HepG2 (cell line): Measurements from ENCODE around the gene C9orf43. TPM values are rescaled to one million over a fixed set of nuclear protein-coding genes. Genes with fewer than 3 reads are reported as not detected.

Source experiments
- ADNP ChIP-seq: sonication (generic); formaldehyde crosslinking; IDR thresholded peaks from 2 replicates; pipeline ENCODE4 v1.4.0; 2020; ENCODE audit warnings: missing genetic modification reagents
- ATF7 ChIP-seq, 2 experiments: fragments of 450-650 bp in 1 of 2; sonication (generic) in 1 of 2; formaldehyde crosslinking in 1 of 2; IDR thresholded peaks; 2 replicates each; pipeline versions ENCODE4 v1.4.0 to v1.6.1; 2016 to 2020; ENCODE audit warnings: antibody characterized with exemption in 1 of 2, mild to moderate bottlenecking in 1 of 2, missing genetic modification reagents in 1 of 2
- CCAR2 ChIP-seq: fragments of 200-400 bp; formaldehyde crosslinking; optimal IDR thresholded peaks from 2 replicates; pipeline ENCODE3; 2018; ENCODE audit warnings: low read depth, mild to moderate bottlenecking, low read length, moderate library complexity
- CSRNP1 ChIP-seq: sonication (generic); formaldehyde crosslinking; IDR thresholded peaks from 2 replicates; pipeline ENCODE4 v1.8.1; 2023; ENCODE audit warnings: mild to moderate bottlenecking, missing genetic modification reagents
- FOXK1 ChIP-seq: sonication (generic); formaldehyde crosslinking; IDR thresholded peaks from 2 replicates; pipeline ENCODE4 v1.4.0; 2020; ENCODE audit warnings: low read depth, missing genetic modification reagents, borderline replicate concordance
- GABPA ChIP-seq, 2 experiments: IDR thresholded peaks; 2 replicates each; pipeline ENCODE4 v1.6.1; 2011 to 2016; ENCODE audit warnings: low read depth in 2 of 2, low read length in 1 of 2, missing biosample characterization in 1 of 2, missing genetic modification characterization in 1 of 2
- HMG20A ChIP-seq: IDR thresholded peaks from 2 replicates; pipeline ENCODE4 v1.6.1; 2016; ENCODE audit warnings: borderline replicate concordance
- HMGXB4 ChIP-seq, 2 experiments: sonication (generic) in 1 of 2; formaldehyde crosslinking in 1 of 2; IDR thresholded peaks; 2 replicates each; pipeline versions ENCODE4 v1.4.0 to v1.6.1; 2018 to 2020; ENCODE audit warnings: missing genetic modification reagents in 2 of 2, borderline replicate concordance in 1 of 2, low read depth in 1 of 2, mild to moderate bottlenecking in 1 of 2, missing biosample characterization in 1 of 2
- HOXA3 ChIP-seq: sonication (generic); formaldehyde crosslinking; IDR thresholded peaks from 2 replicates; pipeline ENCODE4 v1.5.0; 2020; ENCODE audit warnings: missing genetic modification reagents
- HOXD1 ChIP-seq: sonication (generic); formaldehyde crosslinking; IDR thresholded peaks from 2 replicates; pipeline ENCODE4 v1.5.0; 2020; ENCODE audit warnings: missing genetic modification reagents
- KLF12 ChIP-seq: sonication (generic); formaldehyde crosslinking; IDR thresholded peaks from 2 replicates; pipeline ENCODE4 v1.4.0; 2020; ENCODE audit warnings: missing genetic modification reagents, borderline replicate concordance
- LCORL ChIP-seq, 2 experiments: fragments of 450-650 bp in 1 of 2; sonication (generic) in 1 of 2; formaldehyde crosslinking in 1 of 2; IDR thresholded peaks; 2 replicates each; pipeline versions ENCODE4 v1.5.0 to v1.6.1; 2017 to 2020; ENCODE audit warnings: antibody characterized with exemption in 1 of 2, missing genetic modification reagents in 1 of 2
- MATR3 ChIP-seq: sonication (generic); formaldehyde crosslinking; IDR thresholded peaks from 2 replicates; pipeline ENCODE4 v1.4.0; 2020; ENCODE audit warnings: missing genetic modification reagents
- MTA1 ChIP-seq: sonication (generic); formaldehyde crosslinking; IDR thresholded peaks from 2 replicates; pipeline ENCODE4 v1.4.0; 2020; ENCODE audit warnings: missing genetic modification reagents, mild to moderate bottlenecking, borderline replicate concordance
- MXI1 ChIP-seq: IDR thresholded peaks from 3 replicates; pipeline ENCODE4 v1.6.1; 2012; ENCODE audit warnings: low read depth, low read length, inconsistent platforms, borderline replicate concordance
- MZF1 ChIP-seq: sonication (generic); formaldehyde crosslinking; IDR thresholded peaks from 2 replicates; pipeline ENCODE4 v1.8.1; 2023; ENCODE audit warnings: mild to moderate bottlenecking, missing genetic modification reagents, borderline replicate concordance
- NFKB2 ChIP-seq: sonication (generic); formaldehyde crosslinking; IDR thresholded peaks from 2 replicates; pipeline ENCODE4 v1.4.0; 2020; ENCODE audit warnings: missing genetic modification reagents, borderline replicate concordance
- PITX1 ChIP-seq: sonication (generic); formaldehyde crosslinking; IDR thresholded peaks from 2 replicates; pipeline ENCODE4 v1.5.1; 2020; ENCODE audit warnings: mild to moderate bottlenecking, missing genetic modification reagents
- RXRA ChIP-seq: sonication (generic); formaldehyde crosslinking; IDR thresholded peaks from 2 replicates; pipeline ENCODE4 v1.5.1; 2020; ENCODE audit warnings: missing genetic modification reagents
- ZBTB20 ChIP-seq: sonication (generic); formaldehyde crosslinking; IDR thresholded peaks from 2 replicates; pipeline ENCODE4 v1.8.1; 2023; ENCODE audit warnings: missing genetic modification reagents, low read depth, mild to moderate bottlenecking, borderline replicate concordance
- ZNF317 ChIP-seq: sonication (generic); formaldehyde crosslinking; IDR thresholded peaks from 2 replicates; pipeline ENCODE4 v1.5.0; 2020; ENCODE audit warnings: mild to moderate bottlenecking, missing genetic modification reagents
- ZNF33B ChIP-seq: sonication (generic); formaldehyde crosslinking; IDR thresholded peaks from 2 replicates; pipeline ENCODE4 v1.5.1; 2020; ENCODE audit warnings: mild to moderate bottlenecking, missing genetic modification reagents
- ZNF350 ChIP-seq: sonication (generic); formaldehyde crosslinking; IDR thresholded peaks from 2 replicates; pipeline ENCODE4 v1.4.0; 2020; ENCODE audit warnings: mild to moderate bottlenecking, low read depth, missing genetic modification reagents, borderline replicate concordance
- ZNF644 ChIP-seq: IDR thresholded peaks from 2 replicates; pipeline ENCODE4 v1.6.1; 2016; ENCODE audit warnings: low read depth
- ZNF670 ChIP-seq: sonication (generic); formaldehyde crosslinking; IDR thresholded peaks from 2 replicates; pipeline ENCODE4 v1.8.0; 2022; ENCODE audit warnings: mild to moderate bottlenecking, missing genetic modification reagents, borderline replicate concordance
- ZNF768 ChIP-seq: sonication (generic); formaldehyde crosslinking; IDR thresholded peaks from 2 replicates; pipeline ENCODE4 v1.4.0; 2020; ENCODE audit warnings: missing genetic modification reagents
- polyA plus RNA-seq, 8 experiments: library from polyadenylated mRNA; depleted of rRNA in 3 of 8; stranded (reverse) in 7 of 8; unstranded in 1 of 8; fragments of >200 nt; fragmentation: Illumina TruSeq in 4 of 8; extraction: Trizol in 4 of 8; gene quantifications; 2 replicates each; pipeline versions ENCODE4 v1.2.1 to v1.2.3, GENCODE V29; 2011 to 2016; ENCODE audit warnings: low read depth in 4 of 8, missing spikeins in 1 of 8, mixed read lengths in 1 of 8; ENCODE audit not compliant: insufficient read depth in 1 of 8
- total RNA-seq, 5 experiments: library from RNA; depleted of rRNA; stranded (reverse); fragments of >200 nt; fragmentation: Illumina TruSeq; extraction: Trizol; gene quantifications; 2 replicates each; pipeline ENCODE4 v1.2.3, GENCODE V29; 2016; ENCODE audit warnings: low read depth in 1 of 5

Gene C9orf43
- total and polyA plus RNA-seq, 2 of the 13 experiments (the other 11 are each of a cell fraction or from before 2014, with no cell fraction given), result 0.24 to 0.31 TPM

- TF ChIP-seq MTA1 (CRISPR knock-in tag) (no peak), ZNF670 (peak; percentile 76; the same call in 1 of the 2 replicates), ZBTB20 (peak; percentile 39; the same call in 1 of the 2 replicates), CSRNP1 (peak; percentile 53; the same call in 1 of the 2 replicates), ZNF33B (CRISPR knock-in tag) (no peak), PITX1 (peak; percentile 49; the same call in 1 of the 2 replicates), MATR3 (CRISPR knock-in tag) (no peak), HMGXB4 (CRISPR knock-in tag; IDR thresholded peaks at IDR 0.05; ENCODE audit: borderline replicate concordance in 1 of 2, low read depth in 1 of 2) (peak; percentile 57 to 70; a peak in 2 of 4 replicates), KLF12 (CRISPR knock-in tag) (0 out of 2 replicates have a peak, but pooled peaks have one; percentile 45), HMG20A (CRISPR knock-in tag) (no peak), HOXD1 (0 out of 2 replicates have a peak, but pooled peaks have one; percentile 44), NFKB2 (CRISPR knock-in tag) (peak; percentile 59; the same call in 1 of the 2 replicates), ATF7 (IDR thresholded peaks at IDR 0.05) (no peak), ATF7 (CRISPR knock-in tag; IDR thresholded peaks at IDR 0.05) (no peak; the same call in 1 of the 2 replicates), RXRA (CRISPR knock-in tag) (peak; percentile 6; the same call in 1 of the 2 replicates), LCORL (IDR thresholded peaks at IDR 0.05) (no peak), LCORL (CRISPR knock-in tag; IDR thresholded peaks at IDR 0.05) (peak; percentile 73), CCAR2 (no peak), FOXK1 (CRISPR knock-in tag) (no peak), ZNF768 (CRISPR knock-in tag) (0 out of 2 replicates have a peak, but pooled peaks have one; percentile 19), GABPA (IDR thresholded peaks at IDR 0.05; ENCODE audit: low read depth, low read length) (no peak), GABPA (CRISPR knock-in tag; IDR thresholded peaks at IDR 0.05; ENCODE audit: low read depth) (no peak), ZNF317 (CRISPR knock-in tag) (no peak), ADNP (CRISPR knock-in tag) (no peak), MZF1 (CRISPR knock-in tag) (no peak), MXI1 (no peak; the same call in 2 of the 3 replicates), ZNF644 (CRISPR knock-in tag) (no peak), HOXA3 (peak; percentile 74; the same call in 1 of the 2 replicates), ZNF350 (CRISPR knock-in tag) (no peak)
Observed at GRCh38 chr9:113376634-113377567, 33.6 kb upstream of the C9orf43 start, which contains the start of gene HDHD3 (continued).
